ENCODE measurements around the gene TNFSF8. TPM values are rescaled to one million over a fixed set of nuclear protein-coding genes. Genes with fewer than 3 reads are reported as not detected.

Gene TNFSF8
- polyA plus RNA-seq, 3 donors from 2014 or later, result 3.1 to 10.9 (median 6.0) TPM

GRCh38 chr9:114867327-114867726, 63.1 kb downstream of the TNFSF8 start:
- no peak overlapping the region for H3K27ac Mint-ChIP-seq
- H3K4me1 Mint-ChIP-seq, result peaks cover 18 to 29% of the 10 kb centered on the region in 2 donors
- no peak for DNase-seq
- peaks cover 7 to 13% (median 10%) of the 10 kb centered on the region in 3 donors for H3K36me3 Mint-ChIP-seq
- no peak overlapping the region for H3K4me3 Mint-ChIP-seq
- H3K27me3 Mint-ChIP-seq (ENCODE audit: low read depth in 3 of 3), result peaks cover 0 to 1% (median 0%) of the 10 kb centered on the region in 3 donors
- peaks cover 6 to 16% (median 14%) of the 10 kb centered on the region in 6 donors for H3K9me3 Mint-ChIP-seq

GRCh38 chr9:114864471-114864870, 65.9 kb downstream of the TNFSF8 start:
- H3K4me1 Mint-ChIP-seq, result peaks cover 7 to 12% of the 10 kb centered on the region in 2 donors
- DNase-seq, result no peak
- H3K36me3 Mint-ChIP-seq, result peaks cover 0 to 3% (median 0%) of the 10 kb centered on the region in 3 donors
- no peak overlapping the region for H3K4me3 Mint-ChIP-seq
- peaks cover 0 to 4% (median 0%) of the 10 kb centered on the region in 6 donors for H3K9me3 Mint-ChIP-seq
- H3K27me3 Mint-ChIP-seq (ENCODE audit: low read depth in 3 of 3), result peaks cover 0 to 3% (median 0%) of the 10 kb centered on the region in 3 donors
- no peak overlapping the region for H3K27ac Mint-ChIP-seq

GRCh38 chr9:114861922-114862605, 68.3 kb downstream of the TNFSF8 start:
- no peak overlapping the region for H3K4me3 Mint-ChIP-seq

GRCh38 chr9:114861273-114861672, 69.1 kb downstream of the TNFSF8 start:
- Mint-ChIP-seq H3K4me3 (no peak overlapping the region), H3K27me3 (ENCODE audit: low read depth in 3 of 3) (peaks cover 0 to 3% (median 0%) of the 10 kb centered on the region in 3 donors), H3K9me3 (no peaks in the 10 kb centered on the region), H3K4me1 (no peaks in the 10 kb centered on the region), H3K36me3 (peaks cover 0 to 4% (median 0%) of the 10 kb centered on the region in 3 donors), H3K27ac (no peak overlapping the region)
- DNase-seq, result no peak

More at GRCh38 chr9:114861922-114862605, 68.3 kb downstream of the TNFSF8 start:
- Mint-ChIP-seq H3K9me3 (no peaks in the 10 kb centered on the region), H3K36me3 (peaks cover 0 to 4% (median 0%) of the 10 kb centered on the region in 3 donors), H3K27ac (no peak overlapping the region), H3K27me3 (ENCODE audit: low read depth in 3 of 3) (peaks cover 0 to 3% (median 0%) of the 10 kb centered on the region in 3 donors), H3K4me1 (no peaks in the 10 kb centered on the region)
- DNase-seq, result no peak

- no peak for DNase-seq
- Mint-ChIP-seq H3K27ac (no peak overlapping the region), H3K27me3 (ENCODE audit: low read depth in 3 of 3) (peaks cover 0 to 3% (median 0%) of the 10 kb centered on the region in 3 donors), H3K36me3 (peaks cover 0 to 4% (median 0%) of the 10 kb centered on the region in 3 donors), H3K4me3 (no peak overlapping the region), H3K9me3 (no peaks in the 10 kb centered on the region), H3K4me1 (no peaks in the 10 kb centered on the region)
Observed at GRCh38 chr9:114860187-114860586, 70.2 kb downstream of the TNFSF8 start.

GRCh38 chr9:114856942-114857315, 73.5 kb downstream of the TNFSF8 start:
- H3K27me3 Mint-ChIP-seq (ENCODE audit: low read depth in 3 of 3), result peaks cover 0 to 3% (median 0%) of the 10 kb centered on the region in 3 donors
- H3K27ac Mint-ChIP-seq, result no peak overlapping the region
- no peak for DNase-seq
- H3K9me3 Mint-ChIP-seq, result no peaks in the 10 kb centered on the region
- no peaks in the 10 kb centered on the region for H3K4me1 Mint-ChIP-seq
- H3K36me3 Mint-ChIP-seq, result peaks cover 0 to 4% (median 0%) of the 10 kb centered on the region in 3 donors
- H3K4me3 Mint-ChIP-seq, result no peak overlapping the region

- no peaks in the 10 kb centered on the region for H3K4me1 Mint-ChIP-seq
- H3K9me3 Mint-ChIP-seq, result no peaks in the 10 kb centered on the region
- peaks cover 0 to 3% (median 0%) of the 10 kb centered on the region in 3 donors for H3K27me3 Mint-ChIP-seq (ENCODE audit: low read depth in 3 of 3)
- H3K27ac Mint-ChIP-seq, result no peak overlapping the region
- H3K36me3 Mint-ChIP-seq, result peaks cover 0 to 4% (median 0%) of the 10 kb centered on the region in 3 donors
- no peak overlapping the region for H3K4me3 Mint-ChIP-seq
- DNase-seq, result no peak
Observed at GRCh38 chr9:114856215-114856941, 74.0 kb downstream of the TNFSF8 start.

GRCh38 chr9:114855488-114855887, 74.9 kb downstream of the TNFSF8 start:
- peaks cover 0 to 4% (median 0%) of the 10 kb centered on the region in 3 donors for H3K36me3 Mint-ChIP-seq
- no peak overlapping the region for H3K4me3 Mint-ChIP-seq
- no peaks in the 10 kb centered on the region for H3K9me3 Mint-ChIP-seq
- no peak overlapping the region for H3K27ac Mint-ChIP-seq
- DNase-seq, result no peak
- H3K4me1 Mint-ChIP-seq, result no peaks in the 10 kb centered on the region
- H3K27me3 Mint-ChIP-seq (ENCODE audit: low read depth in 3 of 3), result no peaks in the 10 kb centered on the region

- Mint-ChIP-seq H3K27me3 (ENCODE audit: low read depth in 3 of 3) (no peaks in the 10 kb centered on the region), H3K36me3 (peaks cover 0 to 4% (median 0%) of the 10 kb centered on the region in 3 donors), H3K4me3 (no peak overlapping the region), H3K4me1 (no peaks in the 10 kb centered on the region), H3K27ac (no peak overlapping the region), H3K9me3 (no peaks in the 10 kb centered on the region)
- no peak for DNase-seq
Observed at GRCh38 chr9:114854736-114855355, 75.5 kb downstream of the TNFSF8 start.

- DNase-seq, result no peak
- Mint-ChIP-seq H3K27me3 (ENCODE audit: low read depth in 3 of 3) (no peaks in the 10 kb centered on the region), H3K4me3 (no peak overlapping the region), H3K9me3 (no peaks in the 10 kb centered on the region), H3K27ac (no peak overlapping the region), H3K4me1 (no peaks in the 10 kb centered on the region), H3K36me3 (no peaks in the 10 kb centered on the region)
Observed at GRCh38 chr9:114853071-114853855, 77.1 kb downstream of the TNFSF8 start.

GRCh38 chr9:114852050-114852594, 78.3 kb downstream of the TNFSF8 start:
- Mint-ChIP-seq H3K27ac (no peak overlapping the region), H3K27me3 (ENCODE audit: low read depth in 3 of 3) (no peaks in the 10 kb centered on the region), H3K4me1 (no peaks in the 10 kb centered on the region), H3K9me3 (no peaks in the 10 kb centered on the region), H3K36me3 (no peaks in the 10 kb centered on the region), H3K4me3 (no peak overlapping the region)
- no peak for DNase-seq

GRCh38 chr9:114851306-114851705, 79.1 kb downstream of the TNFSF8 start:
- peak overlapping the region in 1 of 6 donors; percentile 27 for H3K27ac Mint-ChIP-seq
- H3K4me3 Mint-ChIP-seq, result no peak overlapping the region
- H3K27me3 Mint-ChIP-seq (ENCODE audit: low read depth in 3 of 3), result no peaks in the 10 kb centered on the region
- no peaks in the 10 kb centered on the region for H3K9me3 Mint-ChIP-seq
- DNase-seq, result no peak
- H3K4me1 Mint-ChIP-seq, result no peaks in the 10 kb centered on the region
- H3K36me3 Mint-ChIP-seq, result no peaks in the 10 kb centered on the region

Data from immature natural killer cell (primary cell).